Measurements from ENCODE around the gene HDAC8.

DNA sequence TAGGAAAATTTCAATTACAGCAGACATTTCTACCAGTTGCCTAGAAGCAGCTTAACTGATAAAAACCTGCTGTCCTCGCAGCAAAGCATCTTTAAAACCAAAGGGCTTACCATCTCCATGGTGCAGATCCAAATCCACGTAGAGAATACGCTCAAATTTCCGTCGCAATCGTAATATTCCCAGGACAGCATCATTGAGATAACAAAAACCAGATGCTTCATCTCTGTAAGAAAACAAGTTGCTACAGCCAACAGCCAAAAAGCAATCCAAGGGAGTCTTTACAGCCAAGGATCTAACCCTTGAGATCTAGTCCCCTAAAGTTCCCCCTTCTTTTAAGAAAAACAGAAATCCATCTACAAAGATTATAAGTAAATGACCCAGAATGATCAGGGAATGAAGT lies 77.6 kb downstream of the HDAC8 start:
- TF ChIP-seq, protein P1, sequence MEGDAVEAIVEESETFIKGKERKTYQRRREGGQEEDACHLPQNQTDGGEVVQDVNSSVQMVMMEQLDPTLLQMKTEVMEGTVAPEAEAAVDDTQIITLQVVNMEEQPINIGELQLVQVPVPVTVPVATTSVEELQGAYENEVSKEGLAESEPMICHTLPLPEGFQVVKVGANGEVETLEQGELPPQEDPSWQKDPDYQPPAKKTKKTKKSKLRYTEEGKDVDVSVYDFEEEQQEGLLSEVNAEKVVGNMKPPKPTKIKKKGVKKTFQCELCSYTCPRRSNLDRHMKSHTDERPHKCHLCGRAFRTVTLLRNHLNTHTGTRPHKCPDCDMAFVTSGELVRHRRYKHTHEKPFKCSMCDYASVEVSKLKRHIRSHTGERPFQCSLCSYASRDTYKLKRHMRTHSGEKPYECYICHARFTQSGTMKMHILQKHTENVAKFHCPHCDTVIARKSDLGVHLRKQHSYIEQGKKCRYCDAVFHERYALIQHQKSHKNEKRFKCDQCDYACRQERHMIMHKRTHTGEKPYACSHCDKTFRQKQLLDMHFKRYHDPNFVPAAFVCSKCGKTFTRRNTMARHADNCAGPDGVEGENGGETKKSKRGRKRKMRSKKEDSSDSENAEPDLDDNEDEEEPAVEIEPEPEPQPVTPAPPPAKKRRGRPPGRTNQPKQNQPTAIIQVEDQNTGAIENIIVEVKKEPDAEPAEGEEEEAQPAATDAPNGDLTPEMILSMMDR (IDR thresholded peaks at IDR 0.05): no peak
- TF ChIP-seq POLR2A (IDR thresholded peaks at IDR 0.05; ENCODE audit: low read depth): no peak
